Loucy (cell line): ENCODE results near the gene SLC9A6.

Source experiments
- H2AFZ ChIP-seq: fragments of 200-600 bp; sonication (generic); 2 replicates; pipeline ENCODE4 v1.6.0; 2016; ENCODE audit warnings: antibody characterized with exemption, mild to moderate bottlenecking, low read length, moderate library complexity
- H3F3A ChIP-seq: fragments of 200-600 bp; 2 replicates; pipeline ENCODE4 v1.6.0; 2016; ENCODE audit warnings: antibody characterized with exemption, low read depth, mild to moderate bottlenecking
- H3K27me3 ChIP-seq: fragments of 200-600 bp; sonication (generic); 2 replicates; pipeline ENCODE4 v1.6.1; 2014; ENCODE audit warnings: low read length, mild to moderate bottlenecking; ENCODE audit not compliant: insufficient read depth, poor library complexity, severe bottlenecking
- H3K36me3 ChIP-seq: fragments of 200-600 bp; sonication (generic); 2 replicates; pipeline ENCODE4 v1.6.1; 2016; ENCODE audit warnings: low read length; ENCODE audit not compliant: insufficient read depth
- H3K4me1 ChIP-seq: fragments of 200-600 bp; sonication (generic); 2 replicates; pipeline ENCODE4 v1.5.1; 2014; ENCODE audit warnings: low read length, mild to moderate bottlenecking; ENCODE audit not compliant: insufficient read depth, poor library complexity, severe bottlenecking
- H3K4me2 ChIP-seq: fragments of 200-600 bp; sonication (generic); 2 replicates; pipeline ENCODE4 v1.6.0; 2014; ENCODE audit warnings: antibody characterized with exemption, low read length, low read depth, mild to moderate bottlenecking; ENCODE audit not compliant: poor library complexity, severe bottlenecking
- H3K4me3 ChIP-seq: fragments of 200-600 bp; sonication (generic); 2 replicates; pipeline ENCODE4 v1.5.1; 2014; ENCODE audit warnings: low read length, mild to moderate bottlenecking, mixed read lengths; ENCODE audit not compliant: poor library complexity, severe bottlenecking
- H3K79me2 ChIP-seq: fragments of 200-600 bp; sonication (generic); 2 replicates; pipeline ENCODE4 v1.6.1; 2014; ENCODE audit warnings: low read length; ENCODE audit not compliant: insufficient read depth
- H3K9ac ChIP-seq: fragments of 200-600 bp; sonication (generic); 2 replicates; pipeline ENCODE4 v1.6.0; 2014; ENCODE audit warnings: mild to moderate bottlenecking, low read depth, low read length, moderate library complexity; ENCODE audit not compliant: poor library complexity, severe bottlenecking
- H3K9me2 ChIP-seq: fragments of 200-600 bp; sonication (generic); replicated peaks from 2 replicates; pipeline ENCODE4 v1.6.1; 2016; ENCODE audit warnings: low read depth, low read length, mixed read lengths
- H3K9me3 ChIP-seq: fragments of 200-600 bp; sonication (generic); 2 replicates; pipeline ENCODE4 v1.6.1; 2014; ENCODE audit warnings: mild to moderate bottlenecking, antibody characterized with exemption, low read length, low read depth; ENCODE audit not compliant: insufficient read depth
- H4K20me1 ChIP-seq: fragments of 200-600 bp; sonication (generic); 2 replicates; pipeline ENCODE4 v1.6.0; 2014; ENCODE audit warnings: antibody characterized with exemption, low read length, mild to moderate bottlenecking; ENCODE audit not compliant: insufficient read depth, poor library complexity, severe bottlenecking
- EZH2phosphoT487 ChIP-seq: fragments of 200-600 bp; IDR thresholded peaks from 2 replicates; pipeline ENCODE4 v1.6.1; 2018; ENCODE audit warnings: antibody characterized with exemption, mild to moderate bottlenecking, moderate library complexity, borderline replicate concordance
- TF ChIP-seq, protein P1 (sequence below): fragments of 200-600 bp; sonication (generic); conservative IDR thresholded peaks from 2 replicates; pipeline ENCODE4 v1.5.1; 2014; ENCODE audit warnings: mild to moderate bottlenecking, antibody characterized with exemption, low read length

SLC9A6 gene

DNA sequence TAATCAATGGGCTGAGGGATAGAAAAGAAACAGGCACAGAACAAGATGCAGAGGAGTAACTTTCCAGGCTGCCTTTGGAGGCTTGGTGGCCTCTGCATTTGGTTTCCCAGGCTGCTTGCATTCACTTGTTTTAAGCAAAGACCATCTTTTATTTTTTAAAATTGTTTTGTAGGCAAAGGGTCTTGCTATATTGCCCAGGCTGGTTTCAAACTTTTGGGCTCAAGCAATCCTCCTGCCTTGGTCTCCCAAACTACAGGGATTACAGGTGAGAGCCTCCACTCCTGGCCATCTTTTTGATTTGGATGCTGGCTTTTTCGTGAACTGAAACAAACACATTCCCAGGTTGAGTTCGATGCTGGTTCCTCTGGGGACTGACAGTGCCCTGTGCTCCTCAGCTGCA, 74.1 kb downstream of the SLC9A6 start:
- no peak overlapping the region for H3K4me3 ChIP-seq
- H3K27me3 ChIP-seq, result no peaks in the 10 kb centered on the region
- no peaks in the 10 kb centered on the region for H3K4me1 ChIP-seq
- H3F3A ChIP-seq, result no peaks in the 10 kb centered on the region
- no peak for TF ChIP-seq EZH2phosphoT487
- TF ChIP-seq, protein P1, sequence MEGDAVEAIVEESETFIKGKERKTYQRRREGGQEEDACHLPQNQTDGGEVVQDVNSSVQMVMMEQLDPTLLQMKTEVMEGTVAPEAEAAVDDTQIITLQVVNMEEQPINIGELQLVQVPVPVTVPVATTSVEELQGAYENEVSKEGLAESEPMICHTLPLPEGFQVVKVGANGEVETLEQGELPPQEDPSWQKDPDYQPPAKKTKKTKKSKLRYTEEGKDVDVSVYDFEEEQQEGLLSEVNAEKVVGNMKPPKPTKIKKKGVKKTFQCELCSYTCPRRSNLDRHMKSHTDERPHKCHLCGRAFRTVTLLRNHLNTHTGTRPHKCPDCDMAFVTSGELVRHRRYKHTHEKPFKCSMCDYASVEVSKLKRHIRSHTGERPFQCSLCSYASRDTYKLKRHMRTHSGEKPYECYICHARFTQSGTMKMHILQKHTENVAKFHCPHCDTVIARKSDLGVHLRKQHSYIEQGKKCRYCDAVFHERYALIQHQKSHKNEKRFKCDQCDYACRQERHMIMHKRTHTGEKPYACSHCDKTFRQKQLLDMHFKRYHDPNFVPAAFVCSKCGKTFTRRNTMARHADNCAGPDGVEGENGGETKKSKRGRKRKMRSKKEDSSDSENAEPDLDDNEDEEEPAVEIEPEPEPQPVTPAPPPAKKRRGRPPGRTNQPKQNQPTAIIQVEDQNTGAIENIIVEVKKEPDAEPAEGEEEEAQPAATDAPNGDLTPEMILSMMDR, result no peak
- no peaks in the 10 kb centered on the region for H3K36me3 ChIP-seq
- no peaks in the 10 kb centered on the region for H3K9me3 ChIP-seq
- H3K4me2 ChIP-seq, result no peak overlapping the region
- no peak overlapping the region for H2AFZ ChIP-seq
- no peaks in the 10 kb centered on the region for H4K20me1 ChIP-seq
- no peaks in the 10 kb centered on the region for H3K79me2 ChIP-seq
- H3K9me2 ChIP-seq, result no peaks in the 10 kb centered on the region
- no peak overlapping the region for H3K9ac ChIP-seq

DNA sequence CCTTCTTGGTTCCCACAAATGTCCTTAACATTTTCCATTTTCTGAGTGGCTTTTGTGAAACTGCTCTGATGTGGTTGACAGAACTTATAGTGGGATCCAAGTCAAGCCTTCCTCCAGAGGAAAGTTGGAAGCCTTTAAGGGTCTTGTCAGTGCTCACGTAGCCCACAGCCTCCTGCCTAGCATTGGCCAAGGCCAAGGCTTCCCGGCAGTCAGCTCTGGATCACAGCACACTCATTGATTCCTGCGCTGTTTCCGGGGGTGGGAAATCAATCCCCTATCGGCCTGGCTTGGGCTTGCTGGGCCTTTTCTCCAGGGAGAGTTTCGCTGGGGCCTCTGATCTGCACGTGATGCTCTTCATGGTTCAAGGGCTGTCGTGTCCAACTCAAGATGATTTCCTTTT, 76.1 kb downstream of the SLC9A6 start:
- H3K79me2 ChIP-seq, result no peaks in the 10 kb centered on the region
- H4K20me1 ChIP-seq, result no peaks in the 10 kb centered on the region
- H3K36me3 ChIP-seq, result no peaks in the 10 kb centered on the region
- no peak overlapping the region for H3K9ac ChIP-seq
- no peaks in the 10 kb centered on the region for H3K4me1 ChIP-seq
- H3K4me2 ChIP-seq, result no peak overlapping the region
- H3F3A ChIP-seq, result no peaks in the 10 kb centered on the region
- no peak overlapping the region for H2AFZ ChIP-seq
- H3K4me3 ChIP-seq, result no peak overlapping the region
- H3K27me3 ChIP-seq, result no peaks in the 10 kb centered on the region
- H3K9me2 ChIP-seq, result no peaks in the 10 kb centered on the region
- no peak for TF ChIP-seq EZH2phosphoT487
- TF ChIP-seq, protein P1, result no peak
- H3K9me3 ChIP-seq, result no peaks in the 10 kb centered on the region

DNA sequence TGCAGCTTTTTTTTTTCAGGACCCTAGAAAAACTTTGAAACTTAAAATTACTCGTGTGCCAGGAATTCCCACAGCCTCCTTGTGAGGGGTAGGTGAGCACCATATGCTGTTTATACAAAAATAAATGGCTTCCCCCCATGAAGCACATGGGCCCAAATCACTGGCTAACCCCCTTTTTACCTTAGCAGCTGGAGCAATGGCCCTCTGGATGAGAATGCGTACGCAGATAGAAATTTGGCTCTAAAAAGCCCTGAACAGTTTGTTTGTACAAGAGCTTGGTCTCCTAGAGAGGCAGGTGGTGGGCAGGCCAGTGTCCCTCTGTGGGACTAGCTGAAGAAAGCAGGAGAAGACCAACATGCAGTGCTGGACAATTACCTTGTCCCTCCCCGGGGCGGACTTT, 76.5 kb downstream of the SLC9A6 start:
- TF ChIP-seq, protein P1, result no peak
- TF ChIP-seq EZH2phosphoT487, result no peak
- Histone ChIP-seq H3F3A (no peaks in the 10 kb centered on the region), H3K4me3 (no peak overlapping the region), H3K27me3 (no peaks in the 10 kb centered on the region), H4K20me1 (no peaks in the 10 kb centered on the region), H3K36me3 (no peaks in the 10 kb centered on the region), H3K79me2 (no peaks in the 10 kb centered on the region), H3K9me2 (no peaks in the 10 kb centered on the region), H3K9ac (no peak overlapping the region), H3K4me1 (no peaks in the 10 kb centered on the region), H3K4me2 (no peak overlapping the region), H2AFZ (no peak overlapping the region), H3K9me3 (no peaks in the 10 kb centered on the region)
